Keratinocyte (primary cell): Measurements from ENCODE around the gene SLX4IP. TPM values are rescaled to one million over a fixed set of nuclear protein-coding genes. Genes with fewer than 3 reads are reported as not detected.

Source experiments
- DNase-seq: peaks from one replicate; pipeline ENCODE4 v3.0.0-alpha.2; 2011; ENCODE audit warnings: low read depth, missing footprints, low spot score
- FAIRE-seq: peaks from 2 replicates; lab custom pipeline; 2011; peaks lifted over from hg19 to GRCh38; lab: Jason Lieb, UNC
- H2AFZ ChIP-seq: 2 replicates; pipeline ENCODE4 v1.6.0; 2012; ENCODE audit warnings: low read length, control low read depth, inconsistent platforms; ENCODE audit not compliant: control insufficient read depth
- H3K27ac ChIP-seq: 2 replicates; pipeline ENCODE4 v1.5.1; 2011; ENCODE audit warnings: low read length; ENCODE audit not compliant: control insufficient read depth, insufficient read depth
- H3K27me3 ChIP-seq: 3 replicates; pipeline ENCODE4 v1.6.0; 2011; ENCODE audit warnings: low read length; ENCODE audit not compliant: control insufficient read depth, insufficient read depth; ENCODE audit errors: extremely low read depth
- H3K36me3 ChIP-seq, 2 experiments: 2 replicates in 1 of 2; 3 replicates in 1 of 2; pipeline ENCODE4 v1.5.1; 2011; ENCODE audit warnings: low read length in 2 of 2, mild to moderate bottlenecking in 1 of 2; ENCODE audit not compliant: control insufficient read depth in 2 of 2, insufficient read depth in 2 of 2; ENCODE audit errors: extremely low read depth in 1 of 2
- H3K4me1 ChIP-seq: 3 replicates; pipeline ENCODE4 v1.5.1; 2011; ENCODE audit warnings: low read length; ENCODE audit not compliant: control insufficient read depth, insufficient read depth; ENCODE audit errors: extremely low read depth
- H3K4me2 ChIP-seq: 3 replicates; pipeline ENCODE4 v1.6.0; 2011; ENCODE audit warnings: low read depth, low read length; ENCODE audit not compliant: control insufficient read depth, insufficient read depth; ENCODE audit errors: extremely low read depth
- H3K4me3 ChIP-seq, 3 experiments: fragments of 200-600 bp in 1 of 3; sonication (generic) in 1 of 3; 2 replicates in 2 of 3; 3 replicates in 1 of 3; pipeline ENCODE4 v1.5.1; 2011 to 2016; ENCODE audit warnings: low read length in 3 of 3, mild to moderate bottlenecking in 3 of 3, control low read depth in 2 of 3, inconsistent platforms in 1 of 3, low read depth in 1 of 3, mixed read lengths in 1 of 3, mixed run types in 1 of 3, moderate library complexity in 1 of 3; ENCODE audit not compliant: control insufficient read depth in 2 of 3, insufficient read depth in 2 of 3; ENCODE audit errors: extremely low read depth in 1 of 3
- H3K79me2 ChIP-seq: 2 replicates; pipeline ENCODE4 v1.6.0; 2012; ENCODE audit warnings: low read length; ENCODE audit not compliant: control insufficient read depth, insufficient read depth
- H3K9ac ChIP-seq: 3 replicates; pipeline ENCODE4 v1.6.0; 2011; ENCODE audit warnings: low read length; ENCODE audit not compliant: control insufficient read depth, insufficient read depth; ENCODE audit errors: extremely low read depth
- H3K9me1 ChIP-seq: 3 replicates; pipeline ENCODE4 v1.6.0; 2011; ENCODE audit warnings: low read length; ENCODE audit not compliant: control insufficient read depth, insufficient read depth; ENCODE audit errors: extremely low read depth
- H3K9me3 ChIP-seq: 2 replicates; pipeline ENCODE4 v1.5.1; 2012; ENCODE audit warnings: low read depth, low read length; ENCODE audit not compliant: control insufficient read depth
- H4K20me1 ChIP-seq: 3 replicates; pipeline ENCODE4 v1.6.0; 2011; ENCODE audit warnings: low read length; ENCODE audit not compliant: control insufficient read depth, insufficient read depth; ENCODE audit errors: extremely low read depth
- CTCF ChIP-seq, 3 experiments: IDR thresholded peaks in 1 of 3; conservative IDR thresholded peaks in 1 of 3; optimal IDR thresholded peaks in 1 of 3; 2 replicates in 2 of 3; 3 replicates in 1 of 3; pipeline versions ENCODE3 to v1.5.1; 2011; ENCODE audit warnings: low read length in 3 of 3, mild to moderate bottlenecking in 3 of 3, moderate library complexity in 2 of 3, control low read depth in 1 of 3, inconsistent platforms in 1 of 3; ENCODE audit not compliant: insufficient read depth in 2 of 3; ENCODE audit errors: extremely low read depth in 1 of 3
- EZH2 ChIP-seq: IDR thresholded peaks from one replicate; pipeline ENCODE4 v1.6.1; 2012; ENCODE audit warnings: inconsistent platforms, mild to moderate bottlenecking, low read length, moderate library complexity
- dilution Hi-C: fragments of 300-500 bp; cut with MboI; formaldehyde crosslinking; loops from one replicate; pipeline ENCODE4 v1.7.0; 2020; ENCODE audit warnings: low sequenced_read_pairs; ENCODE audit not compliant: extremely low pct_ligation_motif_present
- polyA plus RNA-seq, 5 experiments: library from polyadenylated mRNA; depleted of rRNA in 3 of 5; stranded (reverse) in 3 of 5; stranded (forward) in 1 of 5; unstranded in 1 of 5; fragments of >200 nt; gene quantifications; 1 replicate in 1 of 5; 2 replicates in 3 of 5; 3 replicates in 1 of 5; pipeline versions ENCODE4 v1.2.1 to v1.2.3, GENCODE V29; 2011 to 2012; ENCODE audit warnings: missing spikeins in 2 of 5, low read depth in 1 of 5, low replicate concordance in 1 of 5

Gene SLX4IP
- polyA plus RNA-seq, 1 donor (not counting 4 experiments of a cell fraction or from before 2014, with no cell fraction given), result 3.0 TPM

- Histone ChIP-seq H3K27me3 (no peaks in the 10 kb centered on the region), H3K9me3 (no peaks in the 10 kb centered on the region), H3K9me1 (peaks cover 9% of the 10 kb centered on the region), H3K27ac (peak overlapping the region; percentile 75), H3K4me1 (peaks cover 73% of the 10 kb centered on the region), H2AFZ (no peak overlapping the region), H3K79me2 (peaks cover 96% of the 10 kb centered on the region), H3K4me2 (peak overlapping the region; percentile 53), H3K9ac (peak overlapping the region; percentile 57), H4K20me1 (peaks cover 56% of the 10 kb centered on the region), H3K36me3 (peaks cover 49 to 89% of the 10 kb centered on the region in 2 experiments), H3K4me3 (peak overlapping the region in 2 of 3 experiments; percentile 11 to 15)
- dilution Hi-C loops, result no loop called here
- no peak for FAIRE-seq
- TF ChIP-seq CTCF (optimal IDR thresholded peaks at IDR 0.05 in 1 of 3, IDR thresholded peaks at IDR 0.05 in 1 of 3, conservative IDR thresholded peaks at IDR 0.05 in 1 of 3; ENCODE audit: extremely low read depth in 1 of 3, insufficient read depth in 2 of 3, low read length in 3 of 3) (no peak), EZH2 (no peak)
- DNase-seq, result no peak
These were observed 219.1 kb downstream of the SLX4IP start for GRCh38 chr20:10654250-10654610.

DNA sequence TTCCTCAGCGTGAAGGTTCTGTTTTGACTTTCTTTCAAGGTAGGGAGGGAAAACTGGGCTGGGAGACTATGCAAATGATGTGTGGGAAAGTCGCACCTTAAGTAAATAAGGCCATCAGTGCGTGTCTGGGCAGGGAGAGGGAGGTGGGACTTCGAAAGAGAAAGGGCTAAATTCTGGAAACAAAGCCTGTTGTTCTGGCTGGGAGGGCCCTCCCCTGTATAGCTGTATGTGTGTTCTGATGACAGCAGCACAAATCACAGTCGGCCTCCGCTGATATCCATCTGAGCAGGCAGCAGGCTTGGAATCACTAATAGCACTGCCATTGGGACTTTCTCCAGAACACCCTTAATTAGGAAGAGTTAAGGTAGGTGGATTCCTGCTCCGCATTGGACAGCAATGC is 219.5 kb downstream of the SLX4IP start:
- peak overlapping the region in 2 of 3 experiments; percentile 1 to 15 for H3K4me3 ChIP-seq
- DNase-seq (no peak), FAIRE-seq (peak; percentile 79)
- H3K36me3 ChIP-seq, result peaks cover 47 to 89% of the 10 kb centered on the region in 2 experiments
- H3K9me3 ChIP-seq, result no peaks in the 10 kb centered on the region
- peak overlapping the region; percentile 57 for H3K9ac ChIP-seq
- no peak overlapping the region for H2AFZ ChIP-seq
- H3K4me1 ChIP-seq, result peaks cover 77% of the 10 kb centered on the region
- no peaks in the 10 kb centered on the region for H3K27me3 ChIP-seq
- peak overlapping the region; percentile 75 for H3K27ac ChIP-seq
- dilution Hi-C loops, result no loop called here
- H3K9me1 ChIP-seq, result peaks cover 9% of the 10 kb centered on the region
- peaks cover 56% of the 10 kb centered on the region for H4K20me1 ChIP-seq
- TF ChIP-seq CTCF (optimal IDR thresholded peaks at IDR 0.05 in 1 of 3, IDR thresholded peaks at IDR 0.05 in 1 of 3, conservative IDR thresholded peaks at IDR 0.05 in 1 of 3; ENCODE audit: extremely low read depth in 1 of 3, insufficient read depth in 2 of 3, low read length in 3 of 3) (no peak), EZH2 (no peak)
- peaks cover 97% of the 10 kb centered on the region for H3K79me2 ChIP-seq
- peak overlapping the region; percentile 53 for H3K4me2 ChIP-seq
